T-helper 17 cell (primary cell): ENCODE data around the gene PLPP3. TPM values are rescaled to one million over a fixed set of nuclear protein-coding genes. Genes with fewer than 3 reads are reported as not detected.

Experiments used
- ATAC-seq: fragments of 150-1000 bp; cut with Tn5 transposase; 2 replicates; pipeline ENCODE4 v1.10.0; 2021; ENCODE audit warnings: mild to moderate bottlenecking, moderate library complexity
- DNase-seq, 3 donors: peaks; one replicate each; pipeline versions ENCODE4 v3.0.0 to v3.0.0-alpha.2; 2020 to 2021
- H3K9me3 ChIP-seq: one replicate; pipeline ENCODE4 v1.7.0; 2013; ENCODE audit warnings: low read length, mild to moderate bottlenecking; ENCODE audit not compliant: control insufficient read depth, poor library complexity, severe bottlenecking
- H3K27ac Mint-ChIP-seq: one replicate; pipeline ENCODE4 v1.8.0; 2022; ENCODE audit warnings: mild to moderate bottlenecking, moderate library complexity, mixed read lengths
- H3K27me3 Mint-ChIP-seq: one replicate; pipeline ENCODE4 v1.8.0; 2022; ENCODE audit warnings: mixed read lengths
- H3K36me3 Mint-ChIP-seq: one replicate; pipeline ENCODE4 v1.8.0; 2022; ENCODE audit warnings: low read depth, mixed read lengths
- H3K4me1 Mint-ChIP-seq: one replicate; pipeline ENCODE4 v1.8.0; 2022; ENCODE audit warnings: mild to moderate bottlenecking, mixed read lengths
- H3K4me3 Mint-ChIP-seq: one replicate; pipeline ENCODE4 v1.8.0; 2022; ENCODE audit warnings: mild to moderate bottlenecking, moderate library complexity, mixed read lengths
- total RNA-seq, 4 donors: library from RNA in 2 of 4; stranded (reverse) in 2 of 4; gene quantifications; one replicate each; pipeline ENCODE4 v1.2.3 and lab custom pipeline; 2022 to 2026

PLPP3 gene
- total RNA-seq, 2 donors from 2014 or later = 0.52 TPM; not detected in 1

DNA sequence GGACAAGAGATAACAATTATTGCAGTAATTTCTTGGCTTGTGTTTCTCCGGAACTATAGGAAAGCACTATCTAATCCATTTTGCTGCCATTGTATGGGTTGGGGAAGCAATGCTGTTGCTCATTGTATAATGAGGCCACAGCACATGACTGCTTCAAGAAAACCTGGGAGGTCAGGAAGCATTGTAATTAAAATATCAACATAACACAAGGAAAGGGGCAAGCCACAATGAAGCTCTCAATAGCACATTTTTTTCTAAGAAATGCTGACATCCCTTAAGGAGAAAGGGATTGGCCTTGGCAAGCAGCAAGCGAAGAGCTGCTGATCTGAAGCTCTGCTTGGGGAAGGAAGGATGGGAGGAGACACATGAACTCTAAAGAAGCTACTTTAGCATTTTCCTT is 44.0 kb downstream of the PLPP3 start:
- DNase-seq = no peak
- Mint-ChIP-seq H3K27me3 (peaks cover 29% of the 10 kb centered on the region), H3K27ac (no peak overlapping the region), H3K36me3 (no peaks in the 10 kb centered on the region), H3K4me3 (no peak overlapping the region), H3K4me1 (no peaks in the 10 kb centered on the region)
- H3K9me3 ChIP-seq = no peaks in the 10 kb centered on the region
- no peak for ATAC-seq

DNA sequence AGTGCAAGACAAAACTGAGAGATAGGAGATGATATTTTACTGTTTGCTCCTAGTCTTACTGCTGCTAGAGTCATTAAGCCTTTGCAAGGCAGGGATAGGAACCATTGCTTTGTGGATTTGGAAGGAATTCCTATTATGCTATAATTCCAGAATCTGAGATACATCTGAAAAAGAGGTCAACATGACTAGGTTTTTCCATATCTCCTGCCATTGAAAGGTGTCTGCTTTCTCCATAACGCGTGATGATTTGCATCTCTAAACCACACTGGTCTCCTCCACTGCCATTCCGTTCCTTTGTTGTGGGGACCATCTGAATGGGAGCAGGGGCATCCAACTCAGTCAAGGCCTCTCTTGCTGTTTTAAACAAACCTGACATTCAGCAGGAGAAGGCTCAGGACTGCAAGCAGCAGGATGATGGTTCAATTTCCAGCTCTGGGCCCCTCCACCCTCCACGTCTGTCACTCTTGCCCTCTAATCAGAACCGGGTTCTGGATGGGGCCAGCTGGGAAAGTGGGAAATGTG is 45.2 kb downstream of the PLPP3 start:
- no peaks in the 10 kb centered on the region for H3K4me1 Mint-ChIP-seq
- peaks cover 27% of the 10 kb centered on the region for H3K27me3 Mint-ChIP-seq
- no peak for DNase-seq
- H3K4me3 Mint-ChIP-seq = no peak overlapping the region
- H3K27ac Mint-ChIP-seq = no peak overlapping the region
- no peak for ATAC-seq
- H3K9me3 ChIP-seq = no peaks in the 10 kb centered on the region
- no peaks in the 10 kb centered on the region for H3K36me3 Mint-ChIP-seq

DNA sequence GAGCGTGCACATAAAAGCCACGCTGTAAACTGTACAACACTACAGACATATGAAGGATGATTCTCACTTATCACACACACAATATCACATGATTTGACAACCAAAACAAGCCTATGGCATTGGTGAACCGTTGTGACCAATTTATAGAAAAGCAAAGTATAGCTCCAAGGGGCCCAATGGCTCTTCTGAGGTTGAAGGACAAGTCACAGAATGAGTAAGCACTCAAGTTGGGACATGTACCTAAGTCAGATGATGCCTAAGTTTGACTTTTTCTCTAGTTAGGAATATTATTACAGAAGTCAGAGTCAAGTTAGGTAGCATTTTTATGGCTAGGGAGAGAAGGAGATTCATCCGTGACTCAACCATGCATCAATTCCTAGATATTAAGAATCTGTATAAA is 45.7 kb downstream of the PLPP3 start:
- H3K9me3 ChIP-seq = no peaks in the 10 kb centered on the region
- no peak overlapping the region for H3K4me3 Mint-ChIP-seq
- DNase-seq (no peak), ATAC-seq (no peak)
- no peak overlapping the region for H3K27ac Mint-ChIP-seq
- no peaks in the 10 kb centered on the region for H3K36me3 Mint-ChIP-seq
- no peaks in the 10 kb centered on the region for H3K4me1 Mint-ChIP-seq
- H3K27me3 Mint-ChIP-seq = peaks cover 26% of the 10 kb centered on the region

DNA sequence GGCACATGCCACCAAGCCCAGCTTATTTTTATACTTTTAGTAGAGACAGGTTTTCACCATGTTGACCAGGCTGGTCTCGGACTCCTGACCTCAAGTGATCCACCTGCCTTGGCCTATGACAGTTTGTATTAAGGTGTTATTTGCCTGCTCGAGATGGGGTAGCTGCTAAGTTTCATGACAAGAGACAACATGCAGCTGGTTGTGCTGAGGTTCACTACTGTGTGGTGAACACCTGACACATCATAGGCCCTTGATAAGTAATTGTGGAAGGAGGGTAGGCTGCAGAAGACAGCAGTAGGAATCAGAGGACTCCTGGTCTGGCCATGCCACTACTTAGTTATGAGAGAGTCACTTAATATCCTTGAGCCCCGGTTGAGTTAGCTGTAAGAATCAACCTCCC is 46.2 kb downstream of the PLPP3 start:
- no peaks in the 10 kb centered on the region for H3K9me3 ChIP-seq
- Mint-ChIP-seq H3K4me1 (no peaks in the 10 kb centered on the region), H3K36me3 (no peaks in the 10 kb centered on the region), H3K4me3 (no peak overlapping the region), H3K27me3 (peaks cover 23% of the 10 kb centered on the region), H3K27ac (no peak overlapping the region)
- DNase-seq (no peak), ATAC-seq (no peak)

DNA sequence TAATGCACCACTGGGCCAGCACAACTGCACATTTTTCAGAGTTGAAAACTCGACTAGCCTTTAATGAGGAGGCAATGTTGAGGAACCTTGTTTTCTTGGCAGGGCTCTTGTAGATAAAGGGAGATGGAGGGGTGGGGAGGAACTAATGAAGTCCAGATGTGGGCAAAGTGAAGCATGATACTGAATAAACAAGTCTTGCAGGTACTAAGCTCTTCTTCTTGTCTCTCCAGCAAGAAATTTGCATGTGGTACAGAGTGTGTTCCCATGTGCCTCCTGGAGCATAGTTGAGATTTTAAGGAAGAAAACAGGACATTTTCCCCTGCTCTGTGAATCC is 47.0 kb downstream of the PLPP3 start:
- peaks cover 18% of the 10 kb centered on the region for H3K27me3 Mint-ChIP-seq
- DNase-seq (no peak), ATAC-seq (no peak)
- H3K36me3 Mint-ChIP-seq = no peaks in the 10 kb centered on the region
- H3K27ac Mint-ChIP-seq = no peak overlapping the region
- no peaks in the 10 kb centered on the region for H3K9me3 ChIP-seq
- no peak overlapping the region for H3K4me3 Mint-ChIP-seq
- H3K4me1 Mint-ChIP-seq = no peaks in the 10 kb centered on the region

DNA sequence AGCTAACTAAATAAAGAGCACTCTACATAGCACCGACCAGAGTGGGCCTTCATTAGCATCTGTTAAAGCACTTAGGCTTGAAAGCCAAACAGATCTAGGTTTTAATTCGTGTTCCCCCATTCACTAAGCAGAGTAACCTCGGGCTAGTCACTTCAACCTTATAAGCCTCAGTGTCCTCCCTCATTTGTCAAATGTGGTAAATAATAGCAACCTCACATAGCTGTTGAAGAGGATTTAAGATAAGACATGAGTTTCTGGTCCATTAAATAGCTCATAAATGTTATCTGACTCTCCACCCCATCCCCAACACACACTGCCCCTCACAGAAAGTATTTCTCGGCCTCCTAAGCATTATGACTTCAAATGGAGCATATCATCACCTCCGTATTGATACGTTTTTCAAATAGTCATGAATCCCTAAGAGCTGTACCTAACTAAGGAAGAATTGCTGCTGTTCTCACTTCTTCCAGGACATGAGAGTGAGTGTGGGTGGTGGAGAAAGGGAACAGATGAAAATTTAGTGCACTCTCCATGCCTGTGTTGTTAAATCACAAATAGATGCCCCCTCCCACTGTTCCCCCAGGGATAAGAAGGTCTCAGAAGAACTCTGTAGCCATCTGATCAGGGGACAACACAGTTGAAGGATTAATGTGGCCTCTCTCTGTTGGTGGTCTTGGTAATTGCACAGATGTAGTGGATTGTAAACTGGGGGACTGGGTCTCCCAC is 47.6 kb downstream of the PLPP3 start:
- H3K27ac Mint-ChIP-seq = no peak overlapping the region
- DNase-seq = no peak

DNA sequence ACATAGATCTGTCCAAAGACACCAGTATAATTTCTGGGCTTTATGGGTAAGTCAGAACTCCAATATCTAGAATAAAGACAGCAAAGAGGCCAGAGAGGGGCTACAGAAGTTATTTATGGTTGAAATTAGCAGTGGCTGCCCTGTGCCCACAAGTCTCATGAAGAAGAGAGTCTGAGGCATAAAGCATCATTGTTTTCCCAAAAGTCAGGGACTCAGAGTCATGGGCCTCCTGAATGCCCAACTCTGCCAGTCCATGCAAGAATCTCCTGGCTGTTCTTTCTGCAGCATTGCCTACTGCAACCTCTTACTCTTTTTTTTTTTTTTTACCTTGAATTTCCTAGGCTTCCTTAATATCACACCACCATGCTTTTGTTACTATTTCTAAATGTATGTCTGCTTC is 49.6 kb downstream of the PLPP3 start:
- no peak for ATAC-seq
- DNase-seq = no peak
- H3K27ac Mint-ChIP-seq = no peak overlapping the region
- H3K27me3 Mint-ChIP-seq = peaks cover 6% of the 10 kb centered on the region
- H3K9me3 ChIP-seq = no peaks in the 10 kb centered on the region
- no peak overlapping the region for H3K4me3 Mint-ChIP-seq
- no peaks in the 10 kb centered on the region for H3K4me1 Mint-ChIP-seq
- no peaks in the 10 kb centered on the region for H3K36me3 Mint-ChIP-seq

More for the DNA sequence above, 47.6 kb downstream of the PLPP3 start:
- H3K9me3 ChIP-seq = no peaks in the 10 kb centered on the region
- peaks cover 13% of the 10 kb centered on the region for H3K27me3 Mint-ChIP-seq
- ATAC-seq = no peak
- no peaks in the 10 kb centered on the region for H3K36me3 Mint-ChIP-seq
- H3K4me3 Mint-ChIP-seq = no peak overlapping the region
- H3K4me1 Mint-ChIP-seq = no peaks in the 10 kb centered on the region

DNA sequence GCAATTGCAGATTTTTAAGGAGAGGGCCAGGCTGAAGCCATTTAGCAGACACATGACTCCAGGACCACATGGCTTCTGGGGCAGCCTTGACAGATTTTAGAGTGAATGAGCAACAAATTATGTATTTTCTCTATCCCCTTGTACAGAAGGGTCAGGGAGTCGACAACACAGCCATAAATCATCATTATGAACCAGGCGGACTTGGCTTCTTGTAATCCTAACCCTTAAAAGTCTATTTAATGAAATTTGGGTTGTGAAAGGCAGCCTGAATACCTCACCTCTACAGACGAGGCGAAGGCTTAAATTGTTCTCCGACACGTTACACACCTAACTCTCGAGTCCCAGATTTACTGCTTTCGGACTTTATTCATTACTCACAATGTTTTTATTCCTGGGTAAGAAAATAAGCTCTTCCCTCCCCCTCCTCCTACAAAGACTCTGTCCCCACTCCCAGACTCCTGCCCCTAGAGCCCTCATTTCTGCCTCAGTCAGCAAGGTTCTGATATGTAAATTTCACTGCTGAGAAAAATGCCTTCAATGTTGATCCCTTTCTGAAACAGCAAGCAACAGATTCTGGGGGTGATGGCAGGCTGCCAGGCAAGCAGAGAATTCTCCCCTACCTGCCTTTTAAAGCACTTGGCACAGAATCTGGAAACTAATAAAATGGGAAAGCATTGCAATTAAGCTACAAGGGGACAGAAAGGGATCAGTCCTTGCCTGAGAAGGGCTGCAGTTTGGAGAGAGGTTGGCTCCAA is 51.6 kb downstream of the PLPP3 start:
- Mint-ChIP-seq H3K27ac (no peak overlapping the region), H3K27me3 (peaks cover 6% of the 10 kb centered on the region), H3K4me3 (no peak overlapping the region), H3K4me1 (no peaks in the 10 kb centered on the region), H3K36me3 (no peaks in the 10 kb centered on the region)
- no peaks in the 10 kb centered on the region for H3K9me3 ChIP-seq
- ATAC-seq = no peak
- DNase-seq = no peak

DNA sequence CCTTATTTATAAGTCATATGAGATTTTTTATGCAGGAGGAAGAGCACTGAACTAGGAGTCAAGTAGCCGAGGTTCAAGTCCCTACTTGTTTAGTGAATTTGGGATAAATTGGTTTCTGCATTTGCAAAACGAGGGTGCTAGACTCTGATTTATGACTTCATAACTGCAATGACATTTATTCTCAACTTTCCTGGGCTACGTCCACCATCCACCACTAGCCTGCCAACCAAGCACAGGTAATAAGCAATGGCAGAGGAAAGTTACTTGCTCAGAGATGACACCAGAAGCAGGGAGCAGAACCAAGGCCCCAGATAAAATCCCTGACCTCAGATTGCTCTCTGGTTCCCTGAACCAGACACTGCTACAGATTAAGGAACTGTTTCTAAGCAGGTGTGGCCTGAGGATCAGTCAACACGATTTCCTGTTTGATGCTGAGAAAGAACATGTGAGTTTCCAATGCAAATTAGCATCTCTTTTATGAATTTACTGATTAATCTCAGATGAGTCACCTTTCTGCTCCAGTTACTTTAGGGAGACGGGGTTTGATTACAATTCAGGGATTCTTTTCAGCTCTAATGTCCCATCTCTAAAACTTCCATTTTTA is 52.7 kb downstream of the PLPP3 start:
- DNase-seq (no peak), ATAC-seq (peak; percentile 65)
- H3K36me3 Mint-ChIP-seq = peaks cover under 1% of the 10 kb centered on the region

DNA sequence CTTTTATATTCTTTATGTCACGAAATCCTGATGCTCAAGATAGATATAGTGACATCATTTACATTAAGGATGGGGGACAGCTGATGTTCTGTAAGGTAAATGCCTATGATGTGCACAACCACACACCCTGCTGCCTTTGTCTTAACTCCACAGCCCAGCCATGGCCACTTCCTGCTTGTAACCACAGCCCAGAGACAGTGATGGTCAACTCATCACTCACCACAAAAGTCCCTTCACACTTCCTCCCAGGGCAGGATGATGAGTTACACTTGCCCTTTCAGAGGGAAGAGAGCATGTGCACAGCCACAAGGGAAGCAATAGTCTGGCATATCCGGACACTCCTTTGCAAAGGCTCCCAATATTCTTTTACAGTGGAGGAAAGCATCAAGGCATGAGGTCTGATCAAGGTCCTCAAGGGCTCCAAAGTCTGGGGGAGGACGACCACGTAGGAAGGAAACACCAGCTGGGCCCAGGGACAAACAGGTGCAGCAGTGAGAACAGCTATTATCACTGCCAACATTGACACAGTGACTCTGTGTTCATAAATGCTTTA is 53.8 kb downstream of the PLPP3 start:
- Mint-ChIP-seq H3K27me3 (peaks cover 6% of the 10 kb centered on the region), H3K4me1 (no peaks in the 10 kb centered on the region), H3K36me3 (peaks cover 2% of the 10 kb centered on the region), H3K27ac (no peak overlapping the region), H3K4me3 (no peak overlapping the region)
- no peaks in the 10 kb centered on the region for H3K9me3 ChIP-seq
- DNase-seq = no peak
- peak; percentile 57 for ATAC-seq

More for the DNA sequence above, 52.7 kb downstream of the PLPP3 start:
- H3K27ac Mint-ChIP-seq = no peak overlapping the region
- no peaks in the 10 kb centered on the region for H3K4me1 Mint-ChIP-seq
- H3K27me3 Mint-ChIP-seq = peaks cover 6% of the 10 kb centered on the region
- H3K4me3 Mint-ChIP-seq = no peak overlapping the region
- no peaks in the 10 kb centered on the region for H3K9me3 ChIP-seq

DNA sequence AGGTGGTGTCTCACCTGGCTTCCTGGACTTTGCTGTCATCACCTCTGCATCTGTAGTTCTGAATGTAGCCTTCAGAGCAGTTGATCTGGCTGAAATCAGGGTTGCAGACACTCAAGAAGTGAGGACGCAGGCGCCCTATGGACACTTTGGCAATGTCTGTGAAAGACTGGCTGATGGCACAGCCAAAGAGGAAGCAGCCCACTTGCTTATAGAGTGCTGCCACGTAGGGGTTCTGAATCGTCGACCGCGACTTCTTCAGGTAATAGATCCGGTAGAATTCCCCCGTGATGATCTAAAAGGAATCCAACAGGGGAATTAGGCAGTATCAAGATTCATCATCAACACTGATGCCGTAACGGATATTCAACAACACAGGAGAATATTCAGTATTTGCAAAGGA is 55.1 kb downstream of the PLPP3 start:
- H3K4me3 Mint-ChIP-seq = no peak overlapping the region
- DNase-seq = no peak
- no peaks in the 10 kb centered on the region for H3K9me3 ChIP-seq
- no peaks in the 10 kb centered on the region for H3K4me1 Mint-ChIP-seq
- H3K27me3 Mint-ChIP-seq = peaks cover 6% of the 10 kb centered on the region
- H3K36me3 Mint-ChIP-seq = peaks cover 2% of the 10 kb centered on the region
- H3K27ac Mint-ChIP-seq = no peak overlapping the region
- ATAC-seq = peak; percentile 21

DNA sequence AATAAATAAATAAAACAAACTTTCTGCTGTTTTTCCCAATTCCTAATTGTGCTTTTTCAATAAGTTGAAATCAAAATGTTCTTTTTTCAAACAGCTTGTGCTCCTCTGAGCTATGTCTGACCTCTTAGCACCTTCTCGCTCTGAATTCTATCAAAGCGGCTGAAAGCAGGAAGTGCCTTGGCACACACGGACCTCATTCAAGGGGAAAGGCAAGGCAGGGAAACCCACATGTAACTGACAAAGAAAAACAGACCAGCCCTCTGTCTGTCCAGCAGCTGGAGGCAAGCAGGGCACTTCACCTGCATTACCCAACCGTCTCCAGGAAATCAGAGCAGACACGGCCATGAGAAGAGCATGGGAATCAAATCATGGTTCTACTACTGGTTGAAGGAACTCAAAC is 56.7 kb downstream of the PLPP3 start:
- Mint-ChIP-seq H3K4me3 (no peak overlapping the region), H3K4me1 (no peaks in the 10 kb centered on the region), H3K27ac (no peak overlapping the region), H3K27me3 (peaks cover 11% of the 10 kb centered on the region), H3K36me3 (peaks cover 2% of the 10 kb centered on the region)
- ATAC-seq (no peak), DNase-seq (no peak)
- no peaks in the 10 kb centered on the region for H3K9me3 ChIP-seq

DNA sequence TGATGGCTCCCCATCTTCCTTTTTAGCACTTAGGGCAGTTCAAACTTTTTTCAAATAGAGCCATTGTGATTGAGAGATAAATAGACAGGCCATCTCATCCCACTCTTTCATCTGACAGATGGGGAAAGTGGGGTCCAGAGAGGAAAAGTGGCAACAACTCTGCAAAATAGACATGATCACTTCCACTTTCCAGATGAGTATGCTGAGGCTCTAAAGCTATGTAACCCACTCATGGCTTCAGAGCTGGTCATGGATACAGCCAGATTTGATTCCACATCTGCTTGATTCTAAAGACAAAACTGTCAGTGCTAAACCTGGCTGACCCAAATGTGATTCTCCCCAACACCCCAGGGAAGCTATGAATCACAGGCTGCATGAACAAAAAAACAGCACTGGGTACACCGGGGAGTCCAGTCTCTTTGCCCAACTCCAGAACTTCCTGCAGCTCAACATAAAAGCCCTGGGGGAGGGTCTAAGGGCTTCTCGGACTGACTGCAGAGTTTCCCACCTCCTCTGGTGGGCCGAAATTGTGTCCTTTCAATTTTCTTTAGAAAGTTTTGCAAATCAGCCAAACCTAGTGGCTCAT is 59.3 kb downstream of the PLPP3 start:
- ATAC-seq (no peak), DNase-seq (no peak)
- Mint-ChIP-seq H3K27me3 (peaks cover 11% of the 10 kb centered on the region), H3K4me3 (no peak overlapping the region), H3K4me1 (no peaks in the 10 kb centered on the region), H3K27ac (no peak overlapping the region), H3K36me3 (peaks cover 2% of the 10 kb centered on the region)
- H3K9me3 ChIP-seq = no peaks in the 10 kb centered on the region
